Omental fat pad (tissue), 4 donors: ENCODE measurements around the gene NOD2. TPM values are rescaled to one million over a fixed set of nuclear protein-coding genes. Genes with fewer than 3 reads are reported as not detected.

ENCODE experiments used
- ATAC-seq: fragments of 150-250 bp; one replicate; pipeline ENCODE4 v1.9.1; 2016; ENCODE audit warnings: mild to moderate bottlenecking, moderate library complexity; ENCODE audit not compliant: low FRiP score
- DNase-seq: peaks from one replicate; pipeline ENCODE4 v3.0.0-alpha.2; 2019; ENCODE audit warnings: low spot score
- CTCF ChIP-seq, 3 donors: fragments of 450-650 bp; IDR thresholded peaks; one replicate each; pipeline ENCODE4 v1.5.1; 2016 to 2017; ENCODE audit warnings: antibody characterized with exemption in 3 of 3, mild to moderate bottlenecking in 3 of 3, moderate library complexity in 2 of 3
- total RNA-seq, 4 donors: library from RNA; depleted of rRNA; stranded (reverse); fragments of >200 nt; gene quantifications; one replicate each; pipeline ENCODE4 v1.1.0, GENCODE V29; 2016

NOD2 gene
- total RNA-seq, 4 donors from 2014 or later, result 4.4 to 17.2 (median 5.4) TPM

GRCh38 chr16:50697881-50698767, 4.7 kb downstream of the NOD2 start:
- DNase-seq (no peak), ATAC-seq (peak; percentile 48)
- TF ChIP-seq CTCF (IDR thresholded peaks at IDR 0.05), result no peak

- peak; percentile 50 for ATAC-seq
- no peak for TF ChIP-seq CTCF (IDR thresholded peaks at IDR 0.05)
- DNase-seq, result no peak
Observed at GRCh38 chr16:50699326-50700159, 6.1 kb downstream of the NOD2 start.

- ATAC-seq (no peak), DNase-seq (no peak)
- no peak for TF ChIP-seq CTCF (IDR thresholded peaks at IDR 0.05)
Observed at GRCh38 chr16:50702725-50703124, 9.3 kb downstream of the NOD2 start.

- no peak for DNase-seq
- no peak for ATAC-seq
- TF ChIP-seq CTCF (IDR thresholded peaks at IDR 0.05), result no peak
Observed at GRCh38 chr16:50704245-50704644, 10.8 kb downstream of the NOD2 start.

- ATAC-seq (no peak), DNase-seq (no peak)
- no peak for TF ChIP-seq CTCF (IDR thresholded peaks at IDR 0.05)
Observed at GRCh38 chr16:50705436-50706110, 12.2 kb downstream of the NOD2 start.

GRCh38 chr16:50706250-50706649, 12.8 kb downstream of the NOD2 start:
- no peak for ATAC-seq
- TF ChIP-seq CTCF (IDR thresholded peaks at IDR 0.05), result no peak
- DNase-seq, result no peak
